Measurements from ENCODE around the gene EEF2KMT.
"Not testable (repeated sequence)": the region's sequence is repeated elsewhere in the genome, so short reads cannot be mapped to it uniquely, and the experiment has no call there.

EEF2KMT gene

GRCh38 chr16:5070431-5071186 lies 27.0 kb downstream of the EEF2KMT start:
- no peak for DNase-seq

GRCh38 chr16:5069854-5070253 lies 27.7 kb downstream of the EEF2KMT start:
- no peak for DNase-seq

GRCh38 chr16:5069048-5069447 lies 28.5 kb downstream of the EEF2KMT start:
- no peak for DNase-seq

- DNase-seq = no peak
Measured at GRCh38 chr16:5066511-5066910, 31.1 kb downstream of the EEF2KMT start.

GRCh38 chr16:5065813-5066212 lies 31.8 kb downstream of the EEF2KMT start, which contains the start of gene C16orf89:
C16orf89 (minus strand) TSS chr16:5065956; CDS start chr16:5065908, 48 bp downstream.
- DNase-seq = no peak

- DNase-seq = no peak
Measured at GRCh38 chr16:5065326-5065725, 32.3 kb downstream of the EEF2KMT start.

- no peak for DNase-seq
Measured at GRCh38 chr16:5064915-5065314, 32.7 kb downstream of the EEF2KMT start.

GRCh38 chr16:5062790-5063765 lies 34.5 kb downstream of the EEF2KMT start:
- DNase-seq = no peak

GRCh38 chr16:5062051-5062450 lies 35.5 kb downstream of the EEF2KMT start:
- DNase-seq = no peak

- DNase-seq = no peak
Measured at GRCh38 chr16:5060073-5060641, 37.4 kb downstream of the EEF2KMT start.

GRCh38 chr16:5059386-5060072 lies 38.1 kb downstream of the EEF2KMT start:
- no peak for DNase-seq

GRCh38 chr16:5058476-5058875 lies 39.1 kb downstream of the EEF2KMT start:
- no peak for DNase-seq

- peak in 3 of 5 experiments; percentile 5 to 62 (median 16) for DNase-seq
Measured at GRCh38 chr16:5056352-5056751, 41.2 kb downstream of the EEF2KMT start.

GRCh38 chr16:5054876-5055865 lies 42.4 kb downstream of the EEF2KMT start:
- no peak for DNase-seq

GRCh38 chr16:5046914-5047313 lies 50.7 kb downstream of the EEF2KMT start:
- DNase-seq = no peak

- no peak for DNase-seq
Measured at GRCh38 chr16:5045499-5046115, 52.0 kb downstream of the EEF2KMT start.

GRCh38 chr16:5044581-5044980 lies 53.0 kb downstream of the EEF2KMT start:
- DNase-seq = not testable (repeated sequence)

GRCh38 chr16:5044011-5044540 lies 53.5 kb downstream of the EEF2KMT start:
- DNase-seq = no peak

- no peak for DNase-seq
Measured at GRCh38 chr16:5042574-5043171, 54.9 kb downstream of the EEF2KMT start.

- no peak for DNase-seq
Measured at GRCh38 chr16:5041600-5042133, 55.9 kb downstream of the EEF2KMT start.

All from T-helper 2 cell (primary cell).